ELF-1 (cell line): ENCODE measurements around the gene MLF2.

Source experiments
- DNase-seq: peaks from one replicate; pipeline ENCODE4 v3.0.0-alpha.2; 2016; ENCODE audit warnings: low read depth, low spot score

The MLF2 gene

DNA sequence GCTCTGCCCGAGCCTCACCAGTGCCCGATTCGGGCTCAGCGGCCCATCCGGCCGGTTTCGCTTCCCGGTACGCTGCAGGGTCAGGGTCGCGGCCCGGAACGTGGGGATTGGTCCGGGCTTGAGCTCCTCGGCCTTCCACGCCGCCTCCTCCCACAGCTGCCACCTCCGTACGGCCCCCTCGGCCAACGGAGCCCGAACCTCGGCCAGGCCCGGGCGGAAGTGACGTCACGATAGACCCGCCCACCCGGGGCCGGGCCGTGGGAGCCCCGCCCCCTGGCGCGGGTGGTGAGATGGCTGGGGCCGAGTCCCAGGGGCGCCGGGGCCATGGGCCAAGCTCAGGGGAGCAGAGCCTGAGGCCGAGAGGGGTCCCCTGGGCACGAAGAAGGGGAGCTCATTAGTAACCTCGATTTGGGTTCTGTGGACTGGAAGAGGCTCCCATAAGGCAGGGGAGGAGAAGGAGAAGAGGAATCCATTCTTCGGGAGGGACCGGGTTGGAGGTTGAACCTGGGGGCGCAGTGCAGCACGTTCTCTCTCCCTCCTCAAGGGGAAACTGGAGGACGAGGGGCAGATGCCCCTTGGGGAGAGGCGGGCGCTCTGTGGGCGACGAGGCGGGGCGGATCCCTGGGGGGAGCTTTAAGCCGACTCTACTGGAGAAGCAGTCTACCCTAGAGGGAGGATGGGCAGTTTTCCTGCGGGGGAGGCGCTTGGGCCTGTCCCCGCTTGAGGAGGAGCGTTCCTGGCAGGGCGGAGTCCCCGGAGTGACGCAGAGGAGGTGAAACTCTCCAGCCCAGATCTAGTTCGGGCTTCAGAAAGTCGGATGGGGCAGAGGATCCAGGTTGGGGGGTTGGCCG is at the start of gene MLF2:
MLF2 (minus strand) TSS at position 221 of the 851 bp plus-strand sequence. CDS start 807 bp downstream, outside the sequence.
- peak; percentile 100 for DNase-seq

- no peak for DNase-seq
Measured at GRCh38 chr12:6799147-6799546, 46.2 kb upstream of the MLF2 start.

- no peak for DNase-seq
Measured at GRCh38 chr12:6796576-6796975, 43.6 kb upstream of the MLF2 start.

DNA sequence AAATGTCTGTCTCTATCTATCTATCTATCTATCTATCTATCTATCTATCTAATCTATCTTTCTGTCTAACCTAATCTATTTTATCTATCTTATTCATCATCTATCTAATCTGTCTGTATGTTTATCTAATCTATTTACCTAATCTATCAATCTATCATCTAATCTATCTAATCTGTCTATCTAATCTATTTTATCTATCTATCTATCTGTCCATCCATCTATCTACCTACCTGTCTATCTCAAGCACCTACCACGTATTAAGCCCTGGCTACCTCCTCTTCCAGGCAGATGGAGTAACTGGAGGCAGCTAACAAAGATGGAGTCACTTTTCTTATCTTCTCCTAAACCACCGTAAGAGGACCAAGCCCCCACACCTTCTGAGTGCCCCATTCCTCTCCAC is 42.1 kb upstream of the MLF2 start:
- no peak for DNase-seq

GRCh38 chr12:6792522-6793201 is 39.7 kb upstream of the MLF2 start:
- DNase-seq, result peak; percentile 68

DNA sequence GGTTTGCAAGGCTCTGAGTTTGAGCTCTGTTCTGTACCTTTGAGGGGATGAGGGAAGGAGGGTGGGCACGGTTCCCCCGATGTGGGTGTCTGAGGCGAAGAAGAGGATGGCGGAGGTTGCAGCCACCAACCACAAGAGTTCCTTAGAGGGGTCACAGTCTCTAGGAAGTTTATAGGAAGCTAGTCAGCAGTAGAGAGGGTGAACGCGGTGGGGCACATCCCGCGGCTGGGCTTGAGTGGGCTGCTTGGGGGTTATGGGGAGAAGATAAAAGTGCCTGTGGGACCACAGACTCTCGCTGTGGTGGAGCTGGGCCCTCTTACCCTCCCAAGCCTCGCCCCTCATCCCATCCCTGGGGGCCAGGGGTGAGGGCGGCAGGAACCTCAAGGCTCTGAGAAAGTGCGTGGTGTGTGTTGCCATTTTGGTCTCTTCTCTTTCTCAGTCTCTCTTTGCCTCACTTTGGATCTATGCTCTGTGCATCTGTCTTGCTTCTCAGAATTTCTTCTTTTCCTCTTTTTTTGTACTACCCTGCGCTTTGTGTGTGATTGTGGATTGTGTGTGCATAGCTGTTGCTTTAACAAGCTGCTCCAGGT is 39.1 kb upstream of the MLF2 start:
- DNase-seq, result peak; percentile 2

DNA sequence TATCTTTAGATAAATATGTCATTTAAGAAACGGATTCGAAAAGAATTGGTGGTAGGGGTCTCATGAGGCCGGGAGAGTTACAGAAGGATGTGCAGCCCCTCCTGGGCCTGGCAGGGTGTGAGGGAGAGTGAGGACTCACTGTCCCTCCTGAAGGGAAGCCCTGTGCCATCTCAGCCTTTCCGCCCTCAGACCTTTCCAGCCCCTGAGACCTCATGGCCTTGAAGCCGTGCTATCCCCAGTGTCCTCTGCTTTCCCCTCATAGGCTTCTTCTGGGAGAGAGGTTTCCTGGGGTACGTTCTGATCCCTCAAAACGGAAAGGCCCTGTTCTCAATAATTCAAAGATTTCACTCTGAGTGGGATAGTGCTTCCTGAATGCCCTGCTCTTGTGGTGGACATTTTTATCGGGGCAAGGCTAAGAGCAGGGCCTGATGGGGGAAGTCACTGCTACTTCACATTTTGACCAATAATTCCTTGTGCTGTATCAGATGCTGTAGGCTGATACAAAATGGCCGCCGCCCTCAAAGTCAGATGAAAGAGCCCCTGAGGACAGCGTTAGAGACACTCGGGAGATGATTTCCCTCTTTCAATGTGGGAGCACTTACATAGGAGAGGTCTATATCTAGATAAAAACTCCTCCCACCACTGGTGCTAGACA is 37.7 kb upstream of the MLF2 start:
- peak; percentile 2 for DNase-seq

GRCh38 chr12:6788972-6789924 is 36.3 kb upstream of the MLF2 start, which contains the start of gene CD4:
TSS of gene CD4 (plus strand) at chr12:6789528. CDS start at chr12:6800139, 10,611 bp downstream.
- DNase-seq, result peak; percentile 28

GRCh38 chr12:6787309-6787708 is 34.4 kb upstream of the MLF2 start:
- peak; percentile 0 for DNase-seq

GRCh38 chr12:6786416-6787094 is 33.6 kb upstream of the MLF2 start:
- DNase-seq, result peak; percentile 47

GRCh38 chr12:6784761-6785160 is 31.8 kb upstream of the MLF2 start:
- DNase-seq, result no peak

- no peak for DNase-seq
Measured at GRCh38 chr12:6784296-6784695, 31.4 kb upstream of the MLF2 start.

DNA sequence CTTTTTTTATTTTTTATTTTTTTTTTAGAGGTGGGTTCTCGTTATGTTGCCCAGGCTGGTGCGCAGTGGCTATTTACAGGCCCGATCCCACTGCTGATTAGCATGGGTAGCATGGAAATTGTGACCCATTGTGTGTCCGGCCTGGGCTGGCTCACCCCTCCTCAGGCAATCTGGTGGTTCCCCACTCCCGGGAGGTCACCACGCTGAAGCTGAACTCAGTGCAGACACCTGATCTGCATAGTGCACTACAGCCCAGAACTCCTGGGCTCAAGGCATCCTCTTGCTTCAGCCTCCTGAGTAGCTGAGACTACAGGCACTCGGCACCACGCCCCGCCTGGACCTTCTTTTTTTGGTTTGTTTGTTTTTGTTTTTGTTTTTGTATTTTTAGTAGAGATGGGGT is 30.9 kb upstream of the MLF2 start:
- no peak for DNase-seq

GRCh38 chr12:6782850-6783566 is 30.1 kb upstream of the MLF2 start:
- DNase-seq, result no peak

GRCh38 chr12:6782119-6782518 is 29.2 kb upstream of the MLF2 start:
- no peak for DNase-seq

DNA sequence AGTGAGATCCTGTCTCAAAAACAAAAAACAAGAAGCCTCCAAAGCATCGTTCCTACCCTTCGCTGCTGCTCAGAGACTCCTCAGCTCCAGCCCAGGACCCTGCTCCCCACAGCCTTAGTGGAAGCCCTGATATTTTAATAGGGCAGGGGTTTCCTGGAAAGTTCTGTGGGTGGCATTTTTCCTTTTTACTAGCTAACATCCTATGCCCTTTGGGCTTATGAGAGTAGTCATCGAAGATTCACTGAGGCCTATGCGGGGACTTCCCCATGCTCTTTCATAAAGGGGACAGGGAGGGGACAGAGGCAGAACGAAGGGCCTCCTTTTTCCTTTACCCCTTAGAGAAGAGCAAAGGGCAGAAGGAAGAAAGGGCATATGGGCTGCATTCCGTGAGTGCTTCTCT is 27.6 kb upstream of the MLF2 start:
- no peak for DNase-seq

DNA sequence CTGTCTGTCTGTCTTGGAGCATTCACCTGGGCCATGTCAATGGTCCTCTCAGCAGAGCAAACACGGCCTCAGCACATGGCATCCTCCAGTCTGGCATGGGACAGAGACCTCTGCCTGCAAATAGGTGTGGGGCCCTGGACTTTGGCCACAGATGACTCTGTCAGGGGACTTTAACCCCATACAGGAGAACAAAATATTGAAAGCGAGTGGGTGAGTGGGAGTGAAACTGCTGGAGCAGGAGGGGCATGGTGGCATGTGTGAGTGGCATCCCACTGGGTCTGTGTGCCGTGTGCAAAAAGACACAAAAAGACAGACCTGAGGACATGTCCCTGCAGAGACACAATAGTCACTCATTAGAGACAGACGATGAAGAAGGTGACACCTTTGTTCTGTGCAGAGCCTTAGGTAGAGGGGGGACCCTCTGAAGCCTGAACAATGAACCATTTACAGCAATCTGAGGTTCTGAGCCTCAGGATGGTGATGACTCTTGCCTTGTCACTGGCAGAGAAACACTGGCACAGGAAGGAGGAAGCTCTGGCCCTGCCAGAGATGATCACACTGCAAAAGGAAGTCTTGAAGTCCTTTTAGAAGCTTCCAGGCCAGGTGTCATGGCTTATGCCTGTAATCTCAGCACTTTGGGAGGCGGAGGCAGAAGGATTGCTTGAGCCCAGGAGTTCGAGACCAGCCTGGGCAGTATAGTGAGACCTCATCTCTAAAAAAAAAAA is 26.9 kb upstream of the MLF2 start:
- no peak for DNase-seq

DNA sequence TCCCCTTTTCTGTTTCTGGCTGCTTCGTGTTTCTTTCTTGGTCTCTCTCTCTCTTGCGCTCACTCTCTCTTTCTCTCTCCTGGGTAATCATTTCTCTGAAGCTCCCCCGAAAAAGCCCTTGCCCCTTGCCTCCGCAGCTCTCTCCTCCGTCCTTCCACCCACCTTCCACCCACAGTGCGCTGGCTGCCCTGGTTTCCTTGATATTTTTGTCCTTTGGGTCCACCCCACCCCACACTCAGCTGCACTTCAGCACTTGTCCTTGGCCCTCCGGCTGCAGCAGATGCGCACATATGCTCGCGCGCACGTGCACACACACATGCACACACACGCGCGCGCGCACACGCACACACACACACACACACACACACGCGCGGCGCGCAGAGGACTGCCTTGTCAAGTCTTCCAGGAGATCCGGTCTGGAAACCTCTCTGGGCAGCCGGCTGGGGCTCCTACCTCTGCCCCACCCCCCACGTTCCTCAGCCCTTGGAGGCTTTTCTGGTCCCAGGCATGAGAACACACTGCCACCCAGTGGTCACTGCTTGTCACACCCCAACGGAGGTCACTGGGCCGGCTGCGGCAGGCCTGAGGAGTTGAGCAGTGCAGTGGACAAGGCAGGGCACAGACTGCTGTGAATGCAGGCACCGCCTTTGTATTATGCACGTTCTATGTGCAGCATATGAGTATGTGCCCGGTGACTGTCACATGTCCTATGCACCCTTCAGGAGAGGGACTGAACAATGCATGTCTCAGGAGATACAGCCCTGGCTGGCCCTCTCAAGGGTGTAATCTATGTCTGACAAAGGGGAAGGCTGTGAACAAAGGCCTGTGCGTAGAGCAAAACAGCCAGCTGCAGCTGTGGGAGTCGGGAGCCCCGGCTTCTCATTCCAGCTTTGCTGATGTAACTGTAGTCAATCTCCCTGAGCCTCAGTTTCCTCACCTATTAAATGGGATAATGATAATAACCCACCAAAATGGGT is 25.9 kb upstream of the MLF2 start:
- DNase-seq, result peak; percentile 97
